ENCODE measurements around the gene CREB3L4.
"Not testable (repeated sequence)": the region's sequence is repeated elsewhere in the genome, so short reads cannot be mapped to it uniquely, and the experiment has no call there.

Gene CREB3L4

GRCh38 chr1:153960206-153960605, 7.5 kb upstream of the CREB3L4 start:
- no peak for DNase-seq

DNA sequence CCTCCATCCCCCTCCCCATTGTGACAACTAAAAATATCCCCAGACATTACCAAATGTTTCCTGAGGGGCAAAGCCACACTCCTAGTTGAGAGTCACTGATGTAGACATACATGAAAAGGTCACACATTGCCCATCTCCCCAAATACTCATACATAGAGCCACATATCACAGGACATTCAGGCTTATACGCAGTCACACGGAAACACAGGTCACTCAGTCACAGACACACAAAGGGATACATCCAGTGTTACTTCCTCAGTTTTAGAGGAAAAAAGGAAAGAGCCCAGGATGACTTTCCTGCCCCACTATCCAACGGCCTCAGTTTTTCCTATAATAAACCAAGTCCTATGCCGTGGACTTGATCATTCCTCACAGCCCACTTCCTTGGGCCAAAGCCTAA, 6.3 kb upstream of the CREB3L4 start:
- DNase-seq, result no peak

GRCh38 chr1:153962088-153963029, 5.3 kb upstream of the CREB3L4 start:
- no peak for DNase-seq

- peak; percentile 93 for DNase-seq
These were observed 4.5 kb upstream of the CREB3L4 start, which contains the start of gene SLC39A1 for GRCh38 chr1:153963030-153963849. Gene SLC39A1, minus strand, starts transcription at chr1:153963537. Its CDS starts 822 bp downstream, at chr1:153962715.

- peak; percentile 56 for DNase-seq
These were observed 3.8 kb upstream of the CREB3L4 start for GRCh38 chr1:153963850-153964331.

- no peak for DNase-seq
These were observed 280 bp downstream of the CREB3L4 start for GRCh38 chr1:153968000-153968363.

DNA sequence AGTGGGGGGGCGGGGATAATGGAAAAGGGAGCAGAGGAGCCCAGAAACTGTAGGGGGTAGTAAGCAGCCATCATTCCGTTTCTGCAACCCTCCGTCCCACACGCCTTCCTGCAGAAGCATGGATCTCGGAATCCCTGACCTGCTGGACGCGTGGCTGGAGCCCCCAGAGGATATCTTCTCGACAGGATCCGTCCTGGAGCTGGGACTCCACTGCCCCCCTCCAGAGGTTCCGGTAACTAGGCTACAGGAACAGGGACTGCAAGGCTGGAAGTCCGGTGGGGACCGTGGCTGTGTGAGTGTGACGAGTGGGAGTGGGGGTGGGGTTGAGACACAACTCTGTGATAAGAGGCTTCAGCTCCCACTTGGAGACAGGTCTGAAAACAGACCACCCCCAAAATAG, 706 bp downstream of the CREB3L4 start:
- no peak for DNase-seq

DNA sequence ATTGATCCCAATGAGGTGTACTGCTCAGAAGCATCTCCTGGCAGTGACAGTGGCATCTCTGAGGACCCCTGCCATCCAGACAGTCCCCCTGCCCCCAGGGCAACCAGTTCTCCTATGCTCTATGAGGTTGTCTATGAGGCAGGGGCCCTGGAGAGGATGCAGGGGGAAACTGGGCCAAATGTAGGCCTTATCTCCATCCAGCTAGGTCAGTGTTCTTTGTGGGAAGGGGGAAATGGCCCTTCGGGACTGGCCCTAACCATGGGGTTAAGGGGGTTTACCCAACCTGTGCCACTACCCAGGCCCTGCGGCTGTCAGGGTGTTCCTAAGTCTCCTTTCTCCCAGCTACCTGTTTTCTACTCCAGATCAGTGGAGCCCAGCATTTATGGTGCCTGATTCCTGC, 1.3 kb downstream of the CREB3L4 start:
- DNase-seq, result no peak

DNA sequence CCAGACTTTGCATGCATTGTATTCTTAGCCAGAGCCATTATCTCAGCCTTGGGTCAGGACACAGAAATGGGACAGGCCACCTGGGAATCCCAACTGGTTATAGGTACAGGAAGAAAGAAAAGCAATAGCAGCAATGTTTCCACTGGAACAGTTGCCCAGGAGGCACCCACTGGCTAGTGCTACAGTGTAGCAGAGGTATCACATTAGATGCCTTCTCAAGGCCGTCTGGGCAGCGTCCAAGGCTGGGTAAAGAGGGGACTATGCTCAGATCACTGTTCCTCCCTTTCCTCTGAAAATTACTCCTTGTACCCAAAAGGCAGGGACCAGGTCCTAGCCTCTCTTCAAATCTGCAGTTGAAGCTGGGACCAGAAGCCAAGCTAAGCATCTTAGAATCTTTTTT, 2.6 kb downstream of the CREB3L4 start:
- no peak for DNase-seq

- no peak for DNase-seq
These were observed 5.4 kb downstream of the CREB3L4 start for GRCh38 chr1:153973071-153973470.

- DNase-seq, result no peak
These were observed 5.8 kb downstream of the CREB3L4 start for GRCh38 chr1:153973525-153973924.

DNA sequence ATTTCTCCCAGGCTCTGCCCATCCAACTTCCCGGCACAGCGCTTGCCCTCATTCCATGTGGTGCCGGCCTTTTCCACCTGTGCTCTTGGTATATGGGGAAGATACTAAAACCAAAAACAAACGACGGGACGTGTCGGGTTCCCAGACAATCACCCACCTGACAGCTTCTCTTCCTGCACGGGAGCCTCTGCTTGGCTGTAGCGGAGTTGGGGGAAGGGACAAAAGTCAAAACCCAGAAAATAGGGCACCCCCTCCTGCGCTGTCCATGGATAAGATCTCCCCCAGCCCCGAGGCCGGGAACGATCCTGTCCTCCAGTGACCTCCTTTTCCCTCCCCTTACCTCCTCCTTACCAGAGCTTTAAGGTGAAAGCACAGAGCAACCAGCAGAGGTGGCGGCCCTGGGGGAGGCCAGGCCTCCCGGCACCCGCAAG, 9.1 kb downstream of the CREB3L4 start:
- DNase-seq, result no peak

DNA sequence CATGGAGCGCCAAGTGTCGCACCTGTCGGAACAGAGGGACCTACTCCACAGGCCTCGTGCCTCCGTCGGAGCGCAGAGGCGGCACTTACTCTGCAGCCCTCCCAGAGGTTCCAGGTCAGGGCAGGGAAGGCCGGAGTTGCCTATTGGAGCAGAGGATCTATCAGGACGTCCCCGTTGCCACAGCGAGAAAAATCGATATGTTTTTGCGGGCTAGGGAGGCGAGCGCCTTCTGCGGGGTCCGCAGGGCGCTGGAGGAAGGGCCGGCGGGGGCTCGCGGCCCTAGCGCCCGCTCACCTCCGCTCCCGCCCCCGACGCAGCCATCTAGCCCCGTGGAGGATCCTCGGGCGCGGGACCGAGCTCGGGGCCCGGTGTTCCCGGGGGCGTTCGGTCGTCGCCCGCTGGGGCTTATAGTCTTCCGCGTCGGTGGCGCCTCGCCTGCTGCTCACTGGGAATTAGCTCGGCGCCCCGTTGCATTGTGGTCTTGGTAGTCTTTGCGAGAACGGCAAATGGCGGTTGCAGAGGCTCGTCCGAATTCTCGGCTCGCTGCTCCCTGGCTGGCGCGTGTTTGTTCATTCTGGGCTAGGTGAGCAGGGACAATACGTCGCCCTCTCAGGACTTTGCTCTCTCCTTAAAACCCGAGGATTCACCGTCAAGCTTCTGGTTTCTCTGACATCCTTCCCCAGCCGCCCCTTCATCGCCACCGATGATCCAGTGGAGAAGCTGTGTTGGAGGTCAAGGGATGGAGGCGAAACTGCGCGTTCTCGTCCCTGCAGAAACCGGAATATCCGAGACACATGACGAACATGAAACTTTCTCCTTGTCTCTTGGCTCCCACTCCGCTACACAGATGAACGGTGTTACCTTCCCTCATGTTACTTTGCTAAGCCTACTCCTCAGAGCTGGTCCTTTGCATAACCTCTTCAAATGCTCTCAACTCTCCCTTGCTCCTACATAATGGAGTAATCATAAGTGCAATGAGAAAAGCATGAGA, 9.8 kb downstream of the CREB3L4 start, which contains the start of gene JTB:
JTB (minus strand) TSS at position 425 of the 991 bp plus-strand sequence; CDS start at position 3, 422 bp downstream.
- peak; percentile 37 for DNase-seq

GRCh38 chr1:153978274-153978909, 10.7 kb downstream of the CREB3L4 start:
- no peak for DNase-seq

DNA sequence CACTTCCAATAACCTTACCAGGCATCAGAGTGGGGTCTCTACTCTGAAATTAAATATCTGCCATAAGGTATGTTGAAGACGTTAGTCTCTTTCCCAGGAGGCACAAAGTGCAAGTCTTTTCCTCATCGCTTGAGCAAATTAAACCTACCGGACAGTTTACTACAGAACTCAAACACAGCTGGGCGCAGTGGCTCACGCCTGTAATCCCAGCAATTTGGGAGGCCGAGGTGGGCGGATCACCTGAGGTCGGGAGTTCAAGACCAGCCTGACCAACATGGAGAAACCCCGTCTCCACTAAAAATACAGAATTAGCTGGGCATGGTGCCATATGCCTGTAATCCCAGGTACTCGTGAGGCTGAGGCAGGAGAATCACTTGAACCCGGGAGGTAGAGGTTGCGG, 11.4 kb downstream of the CREB3L4 start:
- DNase-seq, result not testable (repeated sequence)

DNA sequence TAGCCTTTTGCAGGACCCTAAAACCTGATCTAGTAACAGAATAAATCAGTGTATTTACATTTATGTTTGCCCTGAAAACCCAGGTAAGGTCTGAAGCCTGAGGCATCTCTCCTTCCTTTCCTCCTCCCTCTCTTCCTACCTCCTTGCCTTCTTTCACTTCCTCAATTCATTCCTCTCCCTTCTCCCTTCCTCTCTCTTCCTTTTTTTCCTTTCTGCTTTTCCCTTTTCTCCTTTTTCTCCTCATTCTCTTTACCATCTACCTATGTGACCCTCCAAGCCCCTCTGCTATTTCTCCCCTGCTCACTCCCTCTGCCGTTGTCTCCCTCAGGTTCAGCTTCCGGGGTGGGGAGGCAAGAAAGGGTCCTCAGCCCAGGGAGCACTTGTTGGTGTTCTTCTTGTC, 14.0 kb downstream of the CREB3L4 start:
- not testable (repeated sequence) for DNase-seq

GRCh38 chr1:153984123-153984894, 16.6 kb downstream of the CREB3L4 start:
- no peak for DNase-seq

DNA sequence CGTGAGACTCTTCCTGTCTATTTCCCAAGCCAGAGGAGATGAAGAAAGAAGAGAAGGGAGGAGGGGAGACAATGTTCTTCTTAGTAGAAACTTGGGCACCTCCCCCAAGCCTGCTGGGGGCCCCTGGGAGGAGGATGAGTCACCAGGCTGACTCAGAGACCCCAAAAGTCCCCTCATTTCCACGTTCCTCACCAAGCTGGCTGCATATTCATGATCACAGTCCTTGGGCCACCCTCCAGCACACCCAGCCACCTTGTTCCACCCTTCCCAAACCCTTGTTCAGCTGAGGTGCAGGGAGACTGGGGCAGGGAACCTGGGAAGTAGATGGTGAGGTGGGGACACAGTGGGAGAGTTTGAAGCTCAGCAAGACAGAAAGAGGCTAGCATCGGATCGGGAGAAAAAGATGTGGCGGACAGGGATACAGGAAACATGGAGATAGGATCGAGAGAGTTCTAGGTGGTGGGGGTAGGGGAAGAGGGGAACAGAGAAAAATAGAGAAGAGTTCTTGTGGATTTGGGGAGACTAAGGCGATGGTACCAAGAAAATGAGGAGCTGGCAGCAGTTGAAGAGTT, 17.7 kb downstream of the CREB3L4 start:
- peak; percentile 23 for DNase-seq

DNA sequence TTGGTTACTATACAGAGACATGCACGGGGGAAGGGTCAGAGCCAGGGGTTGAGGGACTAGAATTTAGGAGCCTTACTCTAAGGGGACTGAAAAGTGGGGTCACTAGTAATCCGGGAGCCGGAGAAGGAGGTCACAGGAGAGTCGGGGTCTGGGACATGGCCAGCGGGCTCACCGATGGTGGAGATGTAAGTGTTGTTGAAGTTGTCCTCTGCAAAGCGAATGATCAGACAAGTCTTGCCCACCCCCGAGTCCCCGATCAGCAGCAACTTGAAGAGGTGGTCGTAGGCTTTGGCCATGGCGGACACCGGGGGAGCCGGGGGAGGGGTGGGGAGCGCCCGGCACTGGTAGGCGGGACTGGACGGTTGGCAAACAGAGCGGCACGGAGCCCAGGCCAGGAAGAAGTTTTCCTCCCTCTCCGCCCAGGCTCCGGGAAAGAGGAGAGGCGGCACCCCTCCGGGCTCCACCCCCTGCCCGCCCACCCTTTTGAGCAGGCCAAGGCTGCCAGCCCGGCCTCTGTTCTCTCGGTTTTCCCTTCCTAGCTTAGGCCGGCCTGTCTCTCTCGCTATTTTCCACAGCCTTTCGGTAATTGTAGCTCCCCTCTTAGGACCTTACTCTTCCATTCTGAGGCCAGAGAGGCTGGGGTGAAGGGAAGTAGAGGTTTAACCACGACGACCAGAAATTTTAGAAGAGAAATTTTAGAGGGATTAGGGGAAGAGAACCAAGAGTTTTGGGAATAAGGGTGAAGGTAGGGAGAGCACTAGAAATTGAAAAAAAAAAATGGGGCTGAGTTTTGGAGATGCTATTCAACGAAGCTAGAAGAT, 18.4 kb downstream of the CREB3L4 start, which contains the start of gene RAB13:
RAB13 (minus strand) TSS at position 399 of the 821 bp plus-strand sequence; CDS start at position 296, 103 bp downstream.
- DNase-seq, result peak; percentile 68

All from T1000 (cell line).